Activated T-helper 1 cell treated with anti-CD3 and anti-CD28 coated beads, Interleukin-12 subunit alpha, Interleukin-12 subunit beta, Interleukin-2, Interleukin-4 antibody, amounts not matched to agents 30 ng/mL and 10 ng/mL and 1 ng/mL, durations not matched to agents 14 hours and 24 hours and 36 hours (primary cell): ENCODE results near the gene KRTAP20-4. TPM values are rescaled to one million over a fixed set of nuclear protein-coding genes. Genes with fewer than 3 reads are reported as not detected.

Experiments
- DNase-seq: peaks from one replicate; pipeline ENCODE4 v3.0.0; 2021; ENCODE audit warnings: low spot score
- H3K27ac Mint-ChIP-seq: one replicate; pipeline ENCODE4 v1.8.0; 2021; ENCODE audit warnings: mild to moderate bottlenecking, mixed read lengths
- H3K27me3 Mint-ChIP-seq: one replicate; pipeline ENCODE4 v1.8.0; 2022; ENCODE audit warnings: mild to moderate bottlenecking, moderate library complexity, mixed read lengths; ENCODE audit not compliant: insufficient read depth
- H3K36me3 Mint-ChIP-seq: one replicate; pipeline ENCODE4 v1.8.0; 2021; ENCODE audit warnings: low read depth, mixed read lengths
- H3K4me1 Mint-ChIP-seq: one replicate; pipeline ENCODE4 v1.8.0; 2021; ENCODE audit warnings: low read depth, mixed read lengths
- H3K4me3 Mint-ChIP-seq: one replicate; pipeline ENCODE4 v1.8.0; 2021; ENCODE audit warnings: mild to moderate bottlenecking, moderate library complexity, mixed read lengths
- H3K9me3 Mint-ChIP-seq: one replicate; pipeline ENCODE4 v1.8.0; 2021; ENCODE audit warnings: mixed read lengths
- intact Hi-C: fragments of 100-400 bp; cut with micrococcal nuclease; formaldehyde crosslinking; loops from one replicate; pipeline ENCODE4 v1.15.1; 2024
- total RNA-seq: library from RNA; stranded (reverse); gene quantifications from 2 replicates; pipeline ENCODE4 v1.2.3, GENCODE V29; 2022

The KRTAP20-4 gene
- total RNA-seq, 1 donor from 2014 or later = not detected

DNA sequence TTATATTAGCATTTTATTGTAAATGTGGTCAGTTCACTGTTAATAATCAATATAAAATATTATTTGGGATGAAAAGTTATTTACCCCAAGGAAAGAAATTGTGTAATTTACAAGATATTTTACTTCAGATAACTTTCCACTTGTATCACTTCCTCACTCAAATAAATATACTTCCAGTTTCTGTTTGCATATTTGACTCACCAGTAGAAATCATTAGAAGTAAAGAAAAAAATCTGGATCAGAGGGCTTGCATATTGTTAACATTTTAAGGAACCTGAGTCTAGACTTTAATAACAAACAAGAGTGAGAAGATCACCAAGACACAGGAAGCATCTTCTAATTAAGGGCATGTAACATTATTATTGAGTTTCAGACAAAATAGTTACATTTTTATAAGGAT is 347 bp upstream of the KRTAP20-4 start:
- Mint-ChIP-seq H3K27me3 (no peaks in the 10 kb centered on the region), H3K36me3 (no peaks in the 10 kb centered on the region), H3K4me3 (no peak overlapping the region), H3K9me3 (no peaks in the 10 kb centered on the region), H3K4me1 (no peaks in the 10 kb centered on the region), H3K27ac (no peak overlapping the region)
- intact Hi-C loops = no loop called here
- no peak for DNase-seq

GRCh38 chr21:30623362-30623761 is 2.9 kb downstream of the KRTAP20-4 start:
- Mint-ChIP-seq H3K9me3 (peaks cover 5% of the 10 kb centered on the region), H3K4me3 (no peak overlapping the region), H3K4me1 (no peaks in the 10 kb centered on the region), H3K27me3 (no peaks in the 10 kb centered on the region), H3K27ac (no peak overlapping the region), H3K36me3 (no peaks in the 10 kb centered on the region)
- DNase-seq = no peak
- intact Hi-C loops = no loop called here

DNA sequence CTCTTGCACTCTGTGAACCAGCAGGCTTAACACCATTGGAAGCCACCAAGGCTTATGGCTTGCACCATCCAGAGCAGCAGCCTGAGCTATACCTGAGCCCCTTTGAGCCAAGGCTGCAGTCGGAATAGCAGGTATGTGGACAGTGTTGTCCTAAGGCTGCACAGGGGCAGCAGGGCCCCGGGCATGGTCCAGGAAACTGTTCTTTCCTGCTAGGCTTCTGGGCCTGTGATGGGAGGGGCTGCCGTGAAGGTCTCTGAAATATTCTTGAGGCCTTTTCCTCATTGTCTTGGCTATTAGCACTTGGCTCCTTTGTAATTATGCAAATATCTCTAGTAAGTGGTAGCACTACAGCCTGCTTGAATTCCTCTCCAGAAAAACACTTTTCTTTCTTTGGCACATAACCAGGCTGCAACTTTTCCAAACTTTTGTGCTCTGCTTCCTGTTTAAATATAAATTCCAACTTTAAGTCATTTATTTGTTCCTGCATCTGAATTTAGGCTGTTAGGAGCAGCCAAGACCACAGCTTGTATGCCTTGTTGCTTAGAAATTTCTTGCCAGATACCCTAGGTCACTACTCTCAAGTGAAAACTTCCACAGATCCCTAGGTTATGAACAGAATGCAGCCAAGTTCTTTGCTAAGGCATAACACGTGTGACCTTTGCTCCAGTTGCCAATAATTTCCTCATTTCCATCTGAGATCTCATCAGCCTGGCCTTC is 5.2 kb downstream of the KRTAP20-4 start:
- no peaks in the 10 kb centered on the region for H3K4me1 Mint-ChIP-seq
- no peak overlapping the region for H3K4me3 Mint-ChIP-seq
- H3K36me3 Mint-ChIP-seq = no peaks in the 10 kb centered on the region
- H3K9me3 Mint-ChIP-seq = peaks cover 5% of the 10 kb centered on the region
- H3K27me3 Mint-ChIP-seq = no peaks in the 10 kb centered on the region
- DNase-seq = no peak
- intact Hi-C loops = no loop called here
- no peak overlapping the region for H3K27ac Mint-ChIP-seq

DNA sequence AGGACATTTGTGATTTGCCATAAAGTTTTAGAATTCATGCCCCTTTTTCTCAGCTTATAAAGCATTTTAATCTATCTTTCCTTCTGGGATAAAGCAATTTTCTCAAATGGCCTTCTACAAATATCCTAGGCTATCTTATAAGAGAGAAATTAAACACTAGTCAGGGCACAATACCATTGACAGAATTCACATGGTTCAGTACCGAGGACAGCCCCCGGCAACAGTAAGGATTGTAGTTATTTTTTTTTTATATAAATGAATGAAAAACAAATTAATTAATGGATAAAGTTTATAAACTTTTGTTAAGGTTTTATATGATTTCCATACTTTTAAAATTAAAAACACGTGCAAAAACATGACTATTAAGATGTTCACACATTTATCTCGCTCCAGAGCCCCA is 7.7 kb downstream of the KRTAP20-4 start:
- Mint-ChIP-seq H3K4me1 (no peaks in the 10 kb centered on the region), H3K27ac (no peak overlapping the region), H3K9me3 (peaks cover 5% of the 10 kb centered on the region), H3K4me3 (no peak overlapping the region), H3K27me3 (no peaks in the 10 kb centered on the region), H3K36me3 (no peaks in the 10 kb centered on the region)
- no peak for DNase-seq
- intact Hi-C loops = no loop called here

GRCh38 chr21:30629200-30629599 is 8.8 kb downstream of the KRTAP20-4 start:
- no peak overlapping the region for H3K4me3 Mint-ChIP-seq
- H3K9me3 Mint-ChIP-seq = peaks cover 5% of the 10 kb centered on the region
- no peaks in the 10 kb centered on the region for H3K4me1 Mint-ChIP-seq
- H3K36me3 Mint-ChIP-seq = no peaks in the 10 kb centered on the region
- intact Hi-C loops = no loop called here
- H3K27ac Mint-ChIP-seq = no peak overlapping the region
- no peaks in the 10 kb centered on the region for H3K27me3 Mint-ChIP-seq
- DNase-seq = no peak

- H3K9me3 Mint-ChIP-seq = no peaks in the 10 kb centered on the region
- intact Hi-C loops = no loop called here
- DNase-seq = no peak
- H3K27ac Mint-ChIP-seq = no peak within 1 kb of the TSS
- no peaks in the 10 kb centered on the region for H3K4me1 Mint-ChIP-seq
- no peaks in the 10 kb centered on the region for H3K27me3 Mint-ChIP-seq
- H3K4me3 Mint-ChIP-seq = no peak within 1 kb of the TSS
- H3K36me3 Mint-ChIP-seq = no peaks in the 10 kb centered on the region
These were observed 14.5 kb downstream of the KRTAP20-4 start, which contains the start of gene KRTAP20-2 for GRCh38 chr21:30634906-30635305. KRTAP20-2 (plus strand) TSS chr21:30635206; CDS start chr21:30635264, 58 bp downstream.

- DNase-seq = no peak
- Mint-ChIP-seq H3K4me1 (no peaks in the 10 kb centered on the region), H3K9me3 (no peaks in the 10 kb centered on the region), H3K27me3 (no peaks in the 10 kb centered on the region), H3K36me3 (no peaks in the 10 kb centered on the region), H3K4me3 (no peak overlapping the region), H3K27ac (no peak overlapping the region)
- intact Hi-C loops = no loop called here
These were observed 18.3 kb downstream of the KRTAP20-4 start for GRCh38 chr21:30638686-30639085.

DNA sequence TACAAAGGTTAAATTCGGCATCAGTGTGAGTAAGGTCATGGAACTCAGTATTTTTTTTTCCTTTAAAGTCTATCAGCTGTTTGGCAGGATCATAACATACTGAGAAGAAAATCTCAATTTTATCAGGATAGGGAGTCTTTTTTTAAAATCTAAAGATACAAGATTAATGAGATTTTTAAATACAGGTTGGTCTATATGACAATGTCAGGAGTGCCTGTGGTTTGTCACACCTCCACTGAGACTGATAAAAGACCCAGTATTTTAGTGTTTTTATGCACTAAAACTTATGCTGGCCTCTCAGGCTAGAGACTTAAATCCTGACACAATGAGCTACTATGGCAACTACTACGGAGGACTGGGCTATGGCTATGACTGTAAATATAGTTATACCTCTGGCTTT is 22.1 kb downstream of the KRTAP20-4 start, which contains the start of gene KRTAP20-3:
Gene KRTAP20-3 (plus strand): TSS at position 301 of the 400 bp plus-strand sequence.
- Mint-ChIP-seq H3K4me3 (no peak within 1 kb of the TSS), H3K4me1 (no peaks in the 10 kb centered on the region), H3K27ac (no peak within 1 kb of the TSS), H3K27me3 (no peaks in the 10 kb centered on the region), H3K36me3 (no peaks in the 10 kb centered on the region), H3K9me3 (no peaks in the 10 kb centered on the region)
- DNase-seq = no peak
- intact Hi-C loops = no loop called here

GRCh38 chr21:30646904-30647414 is 26.5 kb downstream of the KRTAP20-4 start:
- no peak for DNase-seq
- Mint-ChIP-seq H3K36me3 (no peaks in the 10 kb centered on the region), H3K27ac (no peak overlapping the region)

GRCh38 chr21:30652891-30653290 is 32.5 kb downstream of the KRTAP20-4 start:
- DNase-seq = no peak
- Mint-ChIP-seq H3K27me3 (peaks cover 2% of the 10 kb centered on the region), H3K27ac (no peak overlapping the region), H3K4me1 (no peaks in the 10 kb centered on the region), H3K9me3 (peaks cover 5% of the 10 kb centered on the region), H3K36me3 (no peaks in the 10 kb centered on the region), H3K4me3 (no peak overlapping the region)
- intact Hi-C loops = no loop called here

More at GRCh38 chr21:30646904-30647414, 26.5 kb downstream of the KRTAP20-4 start:
- Mint-ChIP-seq H3K27me3 (peaks cover 2% of the 10 kb centered on the region), H3K4me3 (no peak overlapping the region), H3K9me3 (no peaks in the 10 kb centered on the region), H3K4me1 (no peaks in the 10 kb centered on the region)
- intact Hi-C loops = no loop called here

DNA sequence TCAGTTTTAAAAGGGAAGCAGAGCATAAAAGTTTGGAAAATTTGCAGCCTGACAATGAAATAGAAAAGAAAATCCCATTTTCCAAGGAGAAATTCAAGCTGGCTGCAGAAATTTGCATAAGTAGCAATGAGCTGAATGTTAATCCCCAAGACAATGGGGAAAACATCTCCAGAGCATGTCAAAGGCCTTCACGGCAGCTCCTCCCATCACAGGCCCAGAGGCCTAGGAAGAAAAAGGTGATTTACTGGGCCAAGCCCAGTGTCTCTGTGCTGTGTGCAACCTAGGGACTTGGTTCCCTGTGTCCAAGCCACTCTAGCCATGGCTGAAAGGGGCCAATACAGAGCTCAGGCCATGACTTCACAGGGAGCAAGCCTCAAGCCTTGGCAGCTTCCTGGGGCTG is 48.3 kb downstream of the KRTAP20-4 start:
- no peak for DNase-seq
- no peaks in the 10 kb centered on the region for H3K4me1 Mint-ChIP-seq
- no peaks in the 10 kb centered on the region for H3K27me3 Mint-ChIP-seq
- H3K4me3 Mint-ChIP-seq = no peak overlapping the region
- no peaks in the 10 kb centered on the region for H3K36me3 Mint-ChIP-seq
- H3K27ac Mint-ChIP-seq = no peak overlapping the region
- intact Hi-C loops = no loop called here
- peaks cover 16% of the 10 kb centered on the region for H3K9me3 Mint-ChIP-seq
